Neutrophil (primary cell): ENCODE data around the gene UBE4A.
A peak's percentile ranks its signal among the peaks of the same experiment; 100 is the strongest.

Experiments
- H3K27ac ChIP-seq: fragments of 200-600 bp; sonication (generic); 2 replicates; pipeline ENCODE4 v1.5.1; 2016; ENCODE audit warnings: mild to moderate bottlenecking, moderate library complexity
- H3K27me3 ChIP-seq: fragments of 200-600 bp; sonication (generic); 2 replicates; pipeline ENCODE4 v1.6.0; 2016; ENCODE audit warnings: mild to moderate bottlenecking
- H3K36me3 ChIP-seq: fragments of 200-600 bp; sonication (generic); 2 replicates; pipeline ENCODE4 v1.5.1; 2017
- H3K4me1 ChIP-seq, 2 experiments: fragments of 200-600 bp in 1 of 2; sonication (generic) in 1 of 2; 1 replicate in 1 of 2; 2 replicates in 1 of 2; pipeline versions ENCODE4 v1.5.1 to v1.6.1; 2013 to 2016; ENCODE audit warnings: low read depth in 1 of 2, low read length in 1 of 2, mild to moderate bottlenecking in 1 of 2, moderate library complexity in 1 of 2; ENCODE audit not compliant: control insufficient read depth in 1 of 2, insufficient read depth in 1 of 2
- H3K4me3 ChIP-seq, 2 experiments: fragments of 200-600 bp in 1 of 2; sonication (generic) in 1 of 2; 1 replicate in 1 of 2; 2 replicates in 1 of 2; pipeline ENCODE4 v1.5.1; 2013 to 2016; ENCODE audit warnings: low read depth in 1 of 2, low read length in 1 of 2, mild to moderate bottlenecking in 1 of 2, moderate library complexity in 1 of 2
- H3K9me3 ChIP-seq: fragments of 200-600 bp; sonication (generic); 2 replicates; pipeline ENCODE4 v1.5.1; 2016
- CTCF ChIP-seq: fragments of 200-600 bp; sonication (generic); IDR thresholded peaks from 2 replicates; pipeline ENCODE4 v1.5.1; 2016; ENCODE audit warnings: antibody characterized with exemption

UBE4A gene

GRCh38 chr11:118434553-118435289 lies 75.3 kb downstream of the UBE4A start:
- H3K27me3 ChIP-seq: peaks cover 31% of the 10 kb centered on the region
- peak overlapping the region; percentile 86 to 87 for H3K4me3 ChIP-seq
- H3K36me3 ChIP-seq: no peaks in the 10 kb centered on the region
- no peak for TF ChIP-seq CTCF
- H3K9me3 ChIP-seq: no peaks in the 10 kb centered on the region
- H3K27ac ChIP-seq: no peak overlapping the region
- peaks cover 39 to 45% of the 10 kb centered on the region in 2 experiments for H3K4me1 ChIP-seq

- no peaks in the 10 kb centered on the region for H3K9me3 ChIP-seq
- no peak for TF ChIP-seq CTCF
- H3K27me3 ChIP-seq: peaks cover 28% of the 10 kb centered on the region
- H3K36me3 ChIP-seq: no peaks in the 10 kb centered on the region
- H3K4me1 ChIP-seq: peaks cover 39 to 45% of the 10 kb centered on the region in 2 experiments
- peak overlapping the region; percentile 73 for H3K27ac ChIP-seq
- H3K4me3 ChIP-seq: peak overlapping the region; percentile 86 to 87
These were observed 76.0 kb downstream of the UBE4A start for GRCh38 chr11:118435290-118435892.

- H3K4me3 ChIP-seq: peak within 1 kb of the TSS; percentile 86 to 87
- peaks cover 25% of the 10 kb centered on the region for H3K27me3 ChIP-seq
- H3K9me3 ChIP-seq: no peaks in the 10 kb centered on the region
- peaks cover 39 to 45% of the 10 kb centered on the region in 2 experiments for H3K4me1 ChIP-seq
- TF ChIP-seq CTCF: peak; percentile 28
- H3K27ac ChIP-seq: peak within 1 kb of the TSS; percentile 73
- H3K36me3 ChIP-seq: no peaks in the 10 kb centered on the region
These were observed 76.7 kb downstream of the UBE4A start, which contains the start of gene KMT2A for GRCh38 chr11:118435893-118436624. Gene KMT2A (plus strand): TSS chr11:118436492. CDS start chr11:118436513, 21 bp downstream.

- H3K9me3 ChIP-seq: no peaks in the 10 kb centered on the region
- no peaks in the 10 kb centered on the region for H3K36me3 ChIP-seq
- H3K4me1 ChIP-seq: peaks cover 39 to 45% of the 10 kb centered on the region in 2 experiments
- peak overlapping the region; percentile 86 to 87 for H3K4me3 ChIP-seq
- H3K27me3 ChIP-seq: peaks cover 23% of the 10 kb centered on the region
- peak overlapping the region; percentile 73 for H3K27ac ChIP-seq
- TF ChIP-seq CTCF: no peak
These were observed 77.3 kb downstream of the UBE4A start for GRCh38 chr11:118436639-118437207.
